Measurements from ENCODE around the gene TOPBP1. TPM values are rescaled to one million over a fixed set of nuclear protein-coding genes. Genes with fewer than 3 reads are reported as not detected.

Gene TOPBP1
- total RNA-seq, 4 donors from 2014 or later: 11.8 to 21.1 (median 16.9) TPM

- Histone ChIP-seq H3K27me3 (no peaks in the 10 kb centered on the region), H3K4me1 (no peaks in the 10 kb centered on the region), H3K36me3 (peaks cover 0 to 40% of the 10 kb centered on the region in 2 donors), H3K9me3 (no peaks in the 10 kb centered on the region), H3K4me3 (no peak overlapping the region), H3K27ac (no peak overlapping the region)
- no peak for ATAC-seq
- TF ChIP-seq CTCF (IDR thresholded peaks at IDR 0.05 in 4 of 5, conservative IDR thresholded peaks at IDR 0.05 in 1 of 5): no peak
- TF ChIP-seq POLR2A (IDR thresholded peaks at IDR 0.05): no peak
- in situ Hi-C loops (cut with MboI; ENCODE audit: low sequenced_read_pairs in 4 of 4) (loop anchor here in 1 of 4 donors (25.0 kb wide), 1 partner anchor 1098 kb away; no protein-coding TSS in a partner anchor), intact Hi-C loops (cut with DNase I; ENCODE audit: low total_unique reads) (no loop called here)
- DNase-seq: no peak
Measured at GRCh38 chr3:133610031-133610430, 51.7 kb downstream of the TOPBP1 start.

- H3K4me3 ChIP-seq: no peak overlapping the region
- H3K36me3 ChIP-seq: peaks cover 0 to 40% of the 10 kb centered on the region in 2 donors
- no peaks in the 10 kb centered on the region for H3K27me3 ChIP-seq
- in situ Hi-C loops (cut with MboI; ENCODE audit: low sequenced_read_pairs in 4 of 4) (loop anchor here in 1 of 4 donors (25.0 kb wide), 1 partner anchor 1096 kb away; no protein-coding TSS in a partner anchor), intact Hi-C loops (cut with DNase I; ENCODE audit: low total_unique reads) (no loop called here)
- H3K4me1 ChIP-seq: no peaks in the 10 kb centered on the region
- H3K27ac ChIP-seq: no peak overlapping the region
- no peak for DNase-seq
- no peak for TF ChIP-seq CTCF (IDR thresholded peaks at IDR 0.05 in 4 of 5, conservative IDR thresholded peaks at IDR 0.05 in 1 of 5)
- no peak for TF ChIP-seq POLR2A (IDR thresholded peaks at IDR 0.05)
- no peaks in the 10 kb centered on the region for H3K9me3 ChIP-seq
- ATAC-seq: no peak
Measured at GRCh38 chr3:133608388-133608787, 53.4 kb downstream of the TOPBP1 start.

GRCh38 chr3:133607816-133608215, 53.9 kb downstream of the TOPBP1 start:
- in situ Hi-C loops (cut with MboI; ENCODE audit: low sequenced_read_pairs in 4 of 4) (loop anchor here in 1 of 4 donors (25.0 kb wide), 1 partner anchor 1096 kb away; no protein-coding TSS in a partner anchor), intact Hi-C loops (cut with DNase I; ENCODE audit: low total_unique reads) (no loop called here)
- H3K4me3 ChIP-seq: no peak overlapping the region
- DNase-seq (no peak), ATAC-seq (no peak)
- no peak overlapping the region for H3K27ac ChIP-seq
- no peak for TF ChIP-seq POLR2A (IDR thresholded peaks at IDR 0.05)
- H3K4me1 ChIP-seq: no peaks in the 10 kb centered on the region
- no peaks in the 10 kb centered on the region for H3K27me3 ChIP-seq
- peaks cover 0 to 40% of the 10 kb centered on the region in 2 donors for H3K36me3 ChIP-seq
- no peaks in the 10 kb centered on the region for H3K9me3 ChIP-seq

- TF ChIP-seq CTCF (IDR thresholded peaks at IDR 0.05 in 4 of 5, conservative IDR thresholded peaks at IDR 0.05 in 1 of 5): no peak
- TF ChIP-seq POLR2A (IDR thresholded peaks at IDR 0.05): no peak
- H3K4me3 ChIP-seq: no peak overlapping the region
- no peak overlapping the region for H3K27ac ChIP-seq
- DNase-seq (no peak), ATAC-seq (no peak)
- intact Hi-C loops (cut with DNase I; ENCODE audit: low total_unique reads) (no loop called here), in situ Hi-C loops (cut with MboI; ENCODE audit: low sequenced_read_pairs in 4 of 4) (loop anchor here in 1 of 4 donors (25.0 kb wide), 1 partner anchor 1095 kb away; no protein-coding TSS in a partner anchor)
- no peaks in the 10 kb centered on the region for H3K27me3 ChIP-seq
- peaks cover 0 to 31% of the 10 kb centered on the region in 2 donors for H3K36me3 ChIP-seq
- H3K9me3 ChIP-seq: no peaks in the 10 kb centered on the region
- no peaks in the 10 kb centered on the region for H3K4me1 ChIP-seq
Measured at GRCh38 chr3:133606902-133607301, 54.8 kb downstream of the TOPBP1 start.

- DNase-seq: no peak
- in situ Hi-C loops (cut with MboI; ENCODE audit: low sequenced_read_pairs in 4 of 4) (loop anchor here in 1 of 4 donors (25.0 kb wide), 1 partner anchor 1094 kb away; no protein-coding TSS in a partner anchor), intact Hi-C loops (cut with DNase I; ENCODE audit: low total_unique reads) (no loop called here)
- Histone ChIP-seq H3K27ac (no peak overlapping the region), H3K27me3 (no peaks in the 10 kb centered on the region), H3K4me3 (no peak overlapping the region), H3K36me3 (peaks cover 0 to 26% of the 10 kb centered on the region in 2 donors), H3K4me1 (no peaks in the 10 kb centered on the region), H3K9me3 (no peaks in the 10 kb centered on the region)
- TF ChIP-seq CTCF (IDR thresholded peaks at IDR 0.05 in 4 of 5, conservative IDR thresholded peaks at IDR 0.05 in 1 of 5) (no peak), POLR2A (IDR thresholded peaks at IDR 0.05) (no peak)
- no peak for ATAC-seq
Measured at GRCh38 chr3:133606342-133606741, 55.4 kb downstream of the TOPBP1 start.

All from gastrocnemius medialis (tissue), 4 donors.